ENCODE measurements around the gene KLHL1.

The KLHL1 gene

DNA sequence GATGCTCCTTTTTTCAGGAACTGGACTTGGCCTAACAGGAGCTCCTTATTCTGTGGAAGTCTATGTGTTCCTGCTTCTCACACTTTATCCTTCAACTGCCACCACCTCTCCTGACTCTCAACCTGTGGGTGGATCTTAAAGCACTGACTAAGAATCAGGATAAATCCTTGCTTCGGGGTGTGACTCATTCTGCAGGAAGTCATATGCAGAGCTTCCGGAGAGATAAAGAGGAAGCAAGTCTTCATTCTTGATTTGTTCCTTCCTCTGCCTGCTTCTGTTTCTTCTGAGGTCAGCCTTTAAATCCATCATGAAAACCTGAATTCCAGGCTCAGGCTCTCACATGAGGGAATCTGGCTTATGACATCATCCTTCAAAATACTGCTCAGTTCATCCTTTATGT is 137.7 kb downstream of the KLHL1 start:
- no peak overlapping the region for H3K4me3 ChIP-seq (ENCODE audit: low read depth, low read length)
- DNase-seq (ENCODE audit: low read depth) = no peak
- TF ChIP-seq, protein P1, sequence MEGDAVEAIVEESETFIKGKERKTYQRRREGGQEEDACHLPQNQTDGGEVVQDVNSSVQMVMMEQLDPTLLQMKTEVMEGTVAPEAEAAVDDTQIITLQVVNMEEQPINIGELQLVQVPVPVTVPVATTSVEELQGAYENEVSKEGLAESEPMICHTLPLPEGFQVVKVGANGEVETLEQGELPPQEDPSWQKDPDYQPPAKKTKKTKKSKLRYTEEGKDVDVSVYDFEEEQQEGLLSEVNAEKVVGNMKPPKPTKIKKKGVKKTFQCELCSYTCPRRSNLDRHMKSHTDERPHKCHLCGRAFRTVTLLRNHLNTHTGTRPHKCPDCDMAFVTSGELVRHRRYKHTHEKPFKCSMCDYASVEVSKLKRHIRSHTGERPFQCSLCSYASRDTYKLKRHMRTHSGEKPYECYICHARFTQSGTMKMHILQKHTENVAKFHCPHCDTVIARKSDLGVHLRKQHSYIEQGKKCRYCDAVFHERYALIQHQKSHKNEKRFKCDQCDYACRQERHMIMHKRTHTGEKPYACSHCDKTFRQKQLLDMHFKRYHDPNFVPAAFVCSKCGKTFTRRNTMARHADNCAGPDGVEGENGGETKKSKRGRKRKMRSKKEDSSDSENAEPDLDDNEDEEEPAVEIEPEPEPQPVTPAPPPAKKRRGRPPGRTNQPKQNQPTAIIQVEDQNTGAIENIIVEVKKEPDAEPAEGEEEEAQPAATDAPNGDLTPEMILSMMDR (IDR thresholded peaks at IDR 0.05; ENCODE audit: low read depth, low read length, missing control alignments) = no peak

GRCh38 chr13:69959046-69959445 is 149.2 kb downstream of the KLHL1 start:
- no peak overlapping the region for H3K4me3 ChIP-seq (ENCODE audit: low read depth, low read length)
- DNase-seq (ENCODE audit: low read depth) = no peak
- TF ChIP-seq, protein P1 (IDR thresholded peaks at IDR 0.05; ENCODE audit: low read depth, low read length, missing control alignments) = no peak

GRCh38 chr13:69956839-69957238 is 151.4 kb downstream of the KLHL1 start:
- DNase-seq (ENCODE audit: low read depth) = no peak
- TF ChIP-seq, protein P1 (IDR thresholded peaks at IDR 0.05; ENCODE audit: low read depth, low read length, missing control alignments) = no peak
- H3K4me3 ChIP-seq (ENCODE audit: low read depth, low read length) = no peak overlapping the region

DNA sequence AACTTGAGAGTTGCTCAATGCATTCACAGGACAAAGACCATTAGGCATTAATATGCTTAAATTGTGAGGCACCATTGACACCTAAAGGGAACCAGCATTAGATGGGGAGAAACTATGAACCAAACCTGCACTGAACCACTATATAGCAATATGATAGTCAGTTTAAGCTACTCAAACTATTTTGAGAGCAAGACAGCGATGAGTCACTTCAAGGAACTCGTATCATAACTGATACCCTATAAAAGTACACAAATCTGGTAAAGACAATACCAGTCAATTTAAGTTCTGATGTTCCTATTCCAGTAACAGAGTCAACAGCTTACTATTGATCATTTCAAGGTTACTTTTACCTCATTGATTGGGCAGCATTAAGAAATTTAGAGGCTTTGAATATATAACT is 151.9 kb downstream of the KLHL1 start:
- no peak for DNase-seq (ENCODE audit: low read depth)
- no peak overlapping the region for H3K4me3 ChIP-seq (ENCODE audit: low read depth, low read length)
- TF ChIP-seq, protein P1 (IDR thresholded peaks at IDR 0.05; ENCODE audit: low read depth, low read length, missing control alignments) = no peak

DNA sequence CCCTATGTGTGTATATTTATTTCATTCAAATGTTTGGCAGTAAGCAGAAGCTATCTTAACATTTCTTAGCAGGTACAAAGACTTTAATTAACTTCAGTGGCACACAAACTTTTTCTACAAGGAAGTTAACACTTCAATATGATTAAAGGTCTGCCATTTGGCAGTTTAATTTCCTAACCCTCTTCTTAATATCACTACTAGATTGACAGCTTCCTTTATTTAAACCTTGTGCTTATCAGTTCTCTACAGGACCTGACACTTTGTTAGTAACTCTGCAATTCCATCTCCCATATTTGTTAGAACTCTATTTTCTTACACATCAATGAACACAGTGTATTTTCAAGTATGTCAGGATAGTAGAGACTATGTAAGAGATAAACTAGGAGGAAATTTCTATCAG is 153.0 kb downstream of the KLHL1 start:
- DNase-seq (ENCODE audit: low read depth) = no peak
- TF ChIP-seq, protein P1 (IDR thresholded peaks at IDR 0.05; ENCODE audit: low read depth, low read length, missing control alignments) = no peak
- no peak overlapping the region for H3K4me3 ChIP-seq (ENCODE audit: low read depth, low read length)

GRCh38 chr13:69951412-69951811 is 156.8 kb downstream of the KLHL1 start:
- H3K4me3 ChIP-seq (ENCODE audit: low read depth, low read length) = no peak overlapping the region
- TF ChIP-seq, protein P1 (IDR thresholded peaks at IDR 0.05; ENCODE audit: low read depth, low read length, missing control alignments) = no peak
- no peak for DNase-seq (ENCODE audit: low read depth)

GRCh38 chr13:69950160-69950559 is 158.1 kb downstream of the KLHL1 start:
- TF ChIP-seq, protein P1 (IDR thresholded peaks at IDR 0.05; ENCODE audit: low read depth, low read length, missing control alignments) = no peak
- no peak for DNase-seq (ENCODE audit: low read depth)
- H3K4me3 ChIP-seq (ENCODE audit: low read depth, low read length) = no peak overlapping the region
